ENCODE data around the gene DEPDC4. TPM values are rescaled to one million over a fixed set of nuclear protein-coding genes. Genes with fewer than 3 reads are reported as not detected.

Gene DEPDC4
- total and polyA plus RNA-seq, 10 of the 15 experiments (the other 5 are each of a cell fraction or from before 2014, with no cell fraction given) = 1.5 to 4.7 (median 2.2) TPM

DNA sequence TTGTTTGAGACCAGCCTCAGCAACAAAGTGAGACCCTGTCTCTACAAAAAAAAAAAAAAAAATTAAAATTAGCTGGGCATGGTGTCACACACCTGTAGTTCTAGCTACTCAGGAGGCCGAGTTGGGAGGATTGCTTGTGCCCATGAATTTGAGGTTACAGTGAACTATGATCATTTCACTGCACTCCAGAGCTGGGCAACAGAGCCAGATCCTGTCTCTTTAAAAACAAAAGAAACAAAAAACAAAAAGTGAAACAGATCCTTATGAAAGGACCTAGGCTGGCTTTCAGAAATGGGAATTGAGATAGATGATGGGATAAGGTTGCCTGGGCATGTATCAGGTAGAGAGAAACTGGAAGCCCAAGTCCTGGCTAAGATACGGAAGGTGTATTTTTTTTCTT, 52.4 kb downstream of the DEPDC4 start:
- ATAC-seq (no peak), FAIRE-seq (no peak), DNase-seq (ENCODE audit: low read depth, low spot score) (no peak)
- WGBS (ENCODE audit: insufficient coverage, insufficient replicate concordance, low lambda C conversion rate, missing lambda C conversion rate) = 100% methylated on average over 2 of the region's 2 CpGs
- H3K27ac ChIP-seq (ENCODE audit: control insufficient read depth, insufficient read depth) = no peak overlapping the region
- H3K79me2 ChIP-seq (ENCODE audit: control insufficient read depth, insufficient read depth, low read length) = no peaks in the 10 kb centered on the region
- H4K20me1 ChIP-seq (ENCODE audit: control insufficient read depth, insufficient read depth) = no peaks in the 10 kb centered on the region
- ChIA-PET SMC1A (ENCODE audit: uncharacterized antibody, unreplicated experiment) (interaction anchor here (1.3 to 1.9 kb wide), 3 partner anchors 9 to 190 kb away, joined by 3 to 8 read pairs (median 3); no protein-coding TSS in a partner anchor), RAD21 (ENCODE audit: unreplicated experiment) (interaction anchor here (1.3 kb wide), 1 partner anchor 10 kb away, joined by 3 read pairs; no protein-coding TSS in a partner anchor), POLR2A (no interaction called here), CTCF (interaction anchor here (0.6 to 1.5 kb wide), 5 partner anchors 18 to 393 kb away, joined by 3 to 4 read pairs (median 3); no protein-coding TSS in a partner anchor)
- H3K27me3 ChIP-seq (replicated peaks in 1 of 2; ENCODE audit: control insufficient read depth in 2 of 2, insufficient read depth in 2 of 2, low read length in 1 of 2) = no peaks in the 10 kb centered on the region
- TF ChIP-seq, protein P1, sequence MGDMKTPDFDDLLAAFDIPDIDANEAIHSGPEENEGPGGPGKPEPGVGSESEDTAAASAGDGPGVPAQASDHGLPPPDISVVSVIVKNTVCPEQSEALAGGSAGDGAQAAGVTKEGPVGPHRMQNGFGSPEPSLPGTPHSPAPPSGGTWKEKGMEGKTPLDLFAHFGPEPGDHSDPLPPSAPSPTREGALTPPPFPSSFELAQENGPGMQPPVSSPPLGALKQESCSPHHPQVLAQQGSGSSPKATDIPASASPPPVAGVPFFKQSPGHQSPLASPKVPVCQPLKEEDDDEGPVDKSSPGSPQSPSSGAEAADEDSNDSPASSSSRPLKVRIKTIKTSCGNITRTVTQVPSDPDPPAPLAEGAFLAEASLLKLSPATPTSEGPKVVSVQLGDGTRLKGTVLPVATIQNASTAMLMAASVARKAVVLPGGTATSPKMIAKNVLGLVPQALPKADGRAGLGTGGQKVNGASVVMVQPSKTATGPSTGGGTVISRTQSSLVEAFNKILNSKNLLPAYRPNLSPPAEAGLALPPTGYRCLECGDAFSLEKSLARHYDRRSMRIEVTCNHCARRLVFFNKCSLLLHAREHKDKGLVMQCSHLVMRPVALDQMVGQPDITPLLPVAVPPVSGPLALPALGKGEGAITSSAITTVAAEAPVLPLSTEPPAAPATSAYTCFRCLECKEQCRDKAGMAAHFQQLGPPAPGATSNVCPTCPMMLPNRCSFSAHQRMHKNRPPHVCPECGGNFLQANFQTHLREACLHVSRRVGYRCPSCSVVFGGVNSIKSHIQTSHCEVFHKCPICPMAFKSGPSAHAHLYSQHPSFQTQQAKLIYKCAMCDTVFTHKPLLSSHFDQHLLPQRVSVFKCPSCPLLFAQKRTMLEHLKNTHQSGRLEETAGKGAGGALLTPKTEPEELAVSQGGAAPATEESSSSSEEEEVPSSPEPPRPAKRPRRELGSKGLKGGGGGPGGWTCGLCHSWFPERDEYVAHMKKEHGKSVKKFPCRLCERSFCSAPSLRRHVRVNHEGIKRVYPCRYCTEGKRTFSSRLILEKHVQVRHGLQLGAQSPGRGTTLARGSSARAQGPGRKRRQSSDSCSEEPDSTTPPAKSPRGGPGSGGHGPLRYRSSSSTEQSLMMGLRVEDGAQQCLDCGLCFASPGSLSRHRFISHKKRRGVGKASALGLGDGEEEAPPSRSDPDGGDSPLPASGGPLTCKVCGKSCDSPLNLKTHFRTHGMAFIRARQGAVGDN (IDR thresholded peaks at IDR 0.05) = no peak
- H3K4me3 ChIP-seq = no peak overlapping the region
- H3K36me3 ChIP-seq (ENCODE audit: control insufficient read depth in 2 of 2, insufficient read depth in 2 of 2, low read length in 1 of 2) = peaks cover 2 to 15% of the 10 kb centered on the region in 2 experiments; a peak in 3 of 4 replicates
- no TSS peak for BruUV-seq (replicated peaks)
- no peaks in the 10 kb centered on the region for H3K4me1 ChIP-seq (ENCODE audit: control insufficient read depth, insufficient read depth, low read length)
- intact Hi-C loops (cut with micrococcal nuclease; ENCODE audit: unreplicated experiment) (no loop called here), in situ Hi-C loops (cut with MboI) (no loop called here)
- H3K4me2 ChIP-seq (ENCODE audit: control insufficient read depth, insufficient read depth) = no peak overlapping the region
- H2AFZ ChIP-seq (ENCODE audit: control insufficient read depth, low read depth, low read length) = no peak overlapping the region
- H3K9me3 ChIP-seq (replicated peaks; ENCODE audit: control insufficient read depth, insufficient read depth, low read length) = no peaks in the 10 kb centered on the region
- no peak overlapping the region for H3K9ac ChIP-seq (ENCODE audit: control insufficient read depth, insufficient read depth, low read length)
